Stimulated activated CD8-positive, alpha-beta memory T cell treated with anti-CD3 and anti-CD28 coated beads, Interleukin-2, amount 100 ng/mL, for 1 hour (primary cell): ENCODE data around the gene CDCA8.

Source experiments
- DNase-seq, 2 donors: peaks; one replicate each; pipeline ENCODE4 v3.0.0-alpha.2; 2020; ENCODE audit warnings: low read depth in 2 of 2

CDCA8 gene

GRCh38 chr1:37716321-37716720 lies 24.0 kb downstream of the CDCA8 start:
- no peak for DNase-seq

- DNase-seq = no peak
Measured at GRCh38 chr1:37717631-37718030, 25.3 kb downstream of the CDCA8 start.

- DNase-seq = no peak
Measured at GRCh38 chr1:37718181-37718900, 26.0 kb downstream of the CDCA8 start.

- no peak for DNase-seq
Measured at GRCh38 chr1:37718901-37719571, 26.7 kb downstream of the CDCA8 start.

GRCh38 chr1:37719572-37720195 lies 27.4 kb downstream of the CDCA8 start:
- no peak for DNase-seq

- DNase-seq = no peak
Measured at GRCh38 chr1:37720231-37721130, 28.2 kb downstream of the CDCA8 start.

- no peak for DNase-seq
Measured at GRCh38 chr1:37721565-37721964, 29.2 kb downstream of the CDCA8 start.

GRCh38 chr1:37722181-37723071 lies 30.1 kb downstream of the CDCA8 start:
- no peak for DNase-seq

GRCh38 chr1:37723072-37723389 lies 30.7 kb downstream of the CDCA8 start:
- DNase-seq = no peak

- DNase-seq = no peak
Measured at GRCh38 chr1:37723390-37724078, 31.2 kb downstream of the CDCA8 start.

GRCh38 chr1:37724575-37724974 lies 32.3 kb downstream of the CDCA8 start:
- no peak for DNase-seq

GRCh38 chr1:37725851-37726613 lies 33.7 kb downstream of the CDCA8 start:
- no peak for DNase-seq

GRCh38 chr1:37726751-37727585 lies 34.7 kb downstream of the CDCA8 start:
- DNase-seq = no peak

GRCh38 chr1:37728416-37728815 lies 36.1 kb downstream of the CDCA8 start:
- DNase-seq = no peak

GRCh38 chr1:37730376-37730775 lies 38.1 kb downstream of the CDCA8 start:
- DNase-seq = no peak

GRCh38 chr1:37731312-37732019 lies 39.1 kb downstream of the CDCA8 start:
- no peak for DNase-seq

GRCh38 chr1:37732111-37732780 lies 39.9 kb downstream of the CDCA8 start:
- DNase-seq = no peak
